ENCODE results near the gene FOXD1.

The FOXD1 gene

DNA sequence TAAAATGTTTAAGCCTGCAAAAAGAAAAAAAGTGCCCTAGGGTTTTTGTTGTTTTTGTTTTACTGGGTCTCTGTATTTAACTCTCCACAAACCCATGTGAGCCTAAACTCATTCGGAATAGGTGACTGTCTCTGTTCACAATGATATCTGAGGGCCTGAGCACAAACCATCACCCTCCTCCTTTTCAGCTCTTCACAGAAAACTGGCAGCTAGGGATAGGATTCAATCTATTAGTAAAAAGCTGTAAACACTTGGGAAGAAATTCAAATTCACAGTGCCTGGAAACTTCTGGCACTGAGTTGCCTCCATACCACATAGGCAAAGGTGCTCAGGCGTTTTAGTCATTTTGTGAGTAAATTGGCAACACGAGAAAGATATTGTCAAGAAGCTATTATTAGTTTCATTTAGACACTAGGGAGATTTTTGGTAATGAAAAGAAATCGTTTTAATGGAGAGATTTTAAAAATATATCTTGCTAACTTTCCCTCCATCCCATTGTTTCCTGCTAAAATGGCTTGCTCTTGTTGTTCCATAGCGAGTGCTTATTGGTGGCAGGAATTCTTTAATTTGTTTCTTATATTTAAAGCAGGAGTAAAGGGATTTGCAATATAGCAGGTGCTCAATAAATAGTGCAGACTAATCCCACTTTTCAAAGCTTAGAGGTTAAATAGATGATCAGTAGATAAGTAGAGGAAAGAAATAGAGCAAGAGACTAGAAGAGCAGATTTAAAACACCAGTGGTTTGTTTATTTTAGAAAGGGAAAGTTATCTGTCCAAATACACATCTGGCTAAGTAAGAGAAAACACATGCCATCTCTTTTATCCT, 9.7 kb downstream of the FOXD1 start:
- no peak for DNase-seq

DNA sequence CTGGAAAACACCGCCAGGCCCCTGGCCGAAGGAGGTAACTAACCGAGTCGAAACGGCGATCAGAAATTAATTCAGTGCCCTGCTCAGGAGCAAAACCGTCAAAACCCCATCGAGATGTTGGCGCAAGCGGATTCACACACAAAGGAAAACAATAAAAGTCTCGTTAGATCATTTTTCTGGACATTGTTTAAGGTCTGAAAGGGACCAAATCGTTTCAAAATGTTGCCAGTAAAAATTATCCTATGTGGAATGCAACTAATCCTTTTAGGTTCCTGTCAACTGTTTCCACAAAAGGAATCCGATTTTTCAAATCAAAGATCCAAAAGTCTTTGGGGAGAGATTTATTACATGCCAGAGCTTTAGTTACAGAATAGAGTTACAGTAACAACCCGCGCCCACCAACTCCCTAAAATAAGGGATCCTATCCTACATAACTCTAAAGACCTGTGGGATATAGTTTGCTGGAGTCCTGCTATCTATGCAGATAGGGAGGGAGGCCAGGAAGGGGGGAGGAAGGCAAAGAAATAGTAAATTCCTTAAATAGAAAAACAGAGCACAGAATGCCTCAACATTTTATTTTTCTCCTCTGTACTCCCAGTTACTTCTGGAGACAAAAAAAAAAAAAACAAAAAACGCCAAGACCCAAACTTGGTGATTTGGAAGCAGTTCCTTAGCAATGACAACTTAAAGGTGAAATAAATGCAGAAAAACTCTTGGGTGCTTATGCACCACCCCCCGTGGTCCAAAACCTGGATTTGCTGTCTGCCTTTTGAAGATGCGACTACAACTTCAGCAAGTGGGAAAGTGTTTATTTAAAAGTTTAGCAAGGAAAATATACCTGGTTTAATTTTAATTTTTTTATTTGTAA, 10.6 kb downstream of the FOXD1 start:
- no peak for DNase-seq

DNA sequence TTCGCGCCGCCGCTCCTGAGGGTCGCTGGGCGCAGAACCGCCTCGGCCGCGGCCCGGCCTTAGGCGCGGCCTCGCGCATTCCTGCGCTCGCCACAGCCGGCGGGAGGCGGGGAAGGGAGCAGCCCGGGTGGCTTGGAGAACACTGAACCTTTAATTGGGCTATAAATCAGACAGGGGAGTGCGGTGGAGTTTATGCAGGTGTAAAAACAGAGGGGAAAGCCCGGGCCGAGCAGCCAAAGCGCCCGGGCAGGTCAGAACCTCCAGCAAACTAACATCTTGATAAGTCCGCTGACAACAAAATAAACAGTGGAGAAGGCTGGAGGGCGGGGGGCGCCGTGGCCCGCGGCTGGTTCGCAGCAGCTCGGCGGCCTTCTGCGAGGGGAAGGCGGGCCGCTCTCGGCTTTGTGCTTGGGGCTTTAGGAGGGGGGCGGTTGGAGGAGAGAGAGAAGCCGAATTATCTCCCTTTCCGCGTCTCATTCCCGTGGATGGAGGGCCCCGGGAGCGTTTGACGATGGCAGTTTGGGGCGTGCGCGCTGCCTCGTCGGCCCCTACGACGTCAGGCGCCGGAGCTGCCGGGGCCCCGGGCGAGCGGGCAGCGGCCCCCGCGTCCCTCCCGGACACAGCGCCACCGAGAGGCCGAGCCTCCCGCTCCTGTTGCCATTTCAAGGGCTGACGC, 11.3 kb downstream of the FOXD1 start:
- no peak for DNase-seq

DNA sequence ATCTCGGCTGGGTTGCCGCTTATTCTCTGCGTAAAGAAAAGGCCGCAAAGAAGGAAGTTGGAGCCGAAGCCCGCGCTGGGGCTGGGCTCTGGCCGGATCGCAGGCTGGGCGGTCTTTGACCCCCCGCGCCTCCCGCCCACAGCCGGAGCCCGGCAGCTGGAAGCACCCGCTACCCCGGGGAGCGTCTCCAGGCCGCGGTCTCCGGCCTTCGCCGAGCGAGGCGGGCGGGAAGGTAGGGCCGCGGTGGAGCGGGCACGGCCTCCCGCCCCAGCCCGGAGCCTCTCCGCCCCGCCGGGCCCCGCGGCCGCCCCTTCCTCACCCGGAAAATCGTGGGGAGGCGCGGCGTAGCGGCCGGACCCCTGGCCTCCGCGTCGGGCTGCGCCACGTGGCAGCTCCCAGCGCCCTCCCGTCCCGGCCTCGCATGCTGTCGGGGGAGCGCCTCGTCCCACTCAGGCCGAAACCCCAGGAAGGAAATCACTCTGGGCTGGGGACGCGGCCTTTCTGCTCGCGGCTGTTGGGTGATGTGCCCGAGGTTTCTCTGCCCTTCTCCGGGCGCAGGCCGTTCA, 12.0 kb downstream of the FOXD1 start:
- peak in 1 of 2 donors; percentile 14 for DNase-seq

DNA sequence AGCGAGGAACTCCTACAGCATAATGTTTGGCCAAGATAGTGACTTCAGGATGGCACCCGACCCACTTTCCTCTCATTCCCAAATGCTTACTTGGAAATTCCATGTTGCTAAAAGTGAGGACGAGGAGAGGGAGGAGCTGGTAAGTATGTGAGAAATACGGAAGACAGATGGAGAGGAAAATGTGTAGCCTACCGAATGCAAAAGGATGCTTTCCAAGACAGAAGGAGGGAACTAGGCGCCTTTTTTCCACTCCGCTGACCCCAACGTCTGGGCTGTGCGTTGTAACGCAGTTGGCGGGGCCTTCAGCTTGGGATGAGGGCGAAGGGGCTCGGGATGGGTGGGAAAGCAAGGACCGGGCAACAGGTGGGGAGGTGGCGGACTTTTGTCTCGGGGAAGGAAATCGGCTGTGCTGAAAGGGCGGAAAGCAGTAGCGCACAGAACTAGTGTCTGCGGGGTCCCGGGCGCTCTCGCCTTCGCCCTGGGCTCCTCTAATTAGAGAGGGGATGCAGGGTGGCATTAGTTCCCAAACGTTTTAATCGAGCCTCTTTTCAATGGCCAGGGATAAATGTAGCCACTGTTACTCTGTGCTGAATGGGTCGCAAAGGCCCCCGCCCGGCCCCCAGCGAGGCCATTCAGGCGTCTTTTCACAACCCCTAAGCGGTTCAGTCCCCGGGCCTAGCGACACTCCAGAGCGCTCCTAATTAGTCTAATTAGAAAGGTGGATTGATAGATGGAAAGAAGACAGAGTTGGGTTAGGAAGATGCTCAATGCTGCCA, 12.6 kb downstream of the FOXD1 start:
- no peak for DNase-seq

DNA sequence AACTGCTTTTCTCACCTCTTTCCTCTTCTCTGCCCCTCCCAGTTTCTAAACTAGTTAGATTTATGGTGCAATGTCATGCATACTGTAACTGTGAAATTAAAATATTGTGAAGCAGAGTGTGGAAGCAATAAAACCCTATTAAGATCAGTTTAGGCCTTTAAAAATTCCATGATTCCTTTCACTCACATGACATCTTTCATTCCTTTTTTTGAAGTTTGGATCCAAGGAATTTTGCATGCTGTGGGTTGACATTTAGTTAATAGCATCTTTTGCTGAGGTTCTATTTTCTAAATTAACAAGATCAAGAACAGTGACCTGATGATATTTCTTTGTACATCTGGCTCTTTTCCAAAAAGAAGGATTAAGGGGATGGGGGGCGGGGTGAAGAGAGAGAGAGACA, 13.7 kb downstream of the FOXD1 start:
- no peak for DNase-seq

DNA sequence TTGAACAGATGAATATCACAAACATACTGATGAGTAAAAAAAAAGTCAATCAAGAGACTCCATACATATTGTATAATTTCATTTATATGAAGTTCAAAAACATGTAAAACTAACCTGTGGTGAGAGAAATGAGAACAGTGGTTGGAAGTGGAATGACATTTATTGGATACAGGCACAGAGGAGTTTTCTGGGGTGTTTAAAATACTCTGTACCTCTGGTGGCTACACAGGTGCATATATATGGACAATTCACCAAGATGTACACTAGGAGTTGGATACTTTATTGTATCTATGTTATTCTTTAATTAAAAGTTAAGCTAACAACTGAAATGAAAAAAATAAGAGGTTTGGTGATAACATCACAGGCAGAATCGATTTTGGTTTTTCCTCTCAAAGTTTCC, 14.1 kb downstream of the FOXD1 start:
- no peak for DNase-seq

DNA sequence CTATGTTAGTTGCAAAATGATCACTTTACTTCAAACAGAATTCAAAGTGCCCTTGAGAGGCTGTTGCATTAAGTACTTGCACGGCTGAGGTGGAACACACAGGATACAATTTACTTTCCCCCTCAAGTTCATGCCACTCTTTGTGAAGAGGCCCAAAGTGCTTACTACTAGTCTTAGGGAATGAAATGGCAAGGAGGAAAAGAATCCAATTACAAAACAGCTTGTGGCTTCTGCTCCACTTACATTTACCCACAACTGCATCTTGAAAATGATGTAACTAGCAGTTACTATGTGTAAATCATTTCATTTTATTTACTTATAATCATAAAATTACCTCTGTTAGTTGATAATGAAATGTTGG, 14.6 kb downstream of the FOXD1 start:
- DNase-seq = no peak

DNA sequence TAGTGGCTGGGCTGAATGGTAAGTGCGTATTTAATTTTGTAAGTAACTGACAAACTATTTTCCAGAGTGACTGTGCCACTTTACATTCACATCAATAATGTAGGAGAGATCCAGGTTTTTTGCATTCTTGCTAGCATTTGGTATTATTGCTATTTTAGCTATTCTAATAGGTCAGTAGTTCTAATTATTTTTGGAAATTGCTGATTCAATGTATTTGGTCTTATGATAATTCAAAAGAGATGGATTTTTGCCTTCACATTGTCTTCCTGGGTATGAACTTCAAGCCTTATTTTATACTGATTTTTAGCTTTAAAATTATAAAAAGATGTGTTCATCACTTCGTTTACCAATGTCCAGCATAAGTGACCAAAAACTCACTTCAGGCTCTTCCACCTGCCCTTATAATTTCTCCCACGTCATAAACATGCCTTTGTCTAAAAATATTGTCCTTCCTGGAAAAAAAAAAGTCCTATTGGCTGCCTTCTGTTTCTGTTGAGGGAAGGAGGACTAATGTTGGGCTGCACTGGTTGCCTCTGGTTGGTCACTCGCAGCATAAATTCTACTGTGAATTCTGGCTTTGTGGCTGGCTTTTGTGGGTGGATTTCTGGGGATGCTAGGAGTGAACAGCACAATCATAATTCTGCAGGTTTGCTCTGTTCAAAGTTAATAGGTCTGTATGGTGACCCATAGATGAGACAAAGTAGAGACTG, 15.2 kb downstream of the FOXD1 start:
- no peak for DNase-seq

DNA sequence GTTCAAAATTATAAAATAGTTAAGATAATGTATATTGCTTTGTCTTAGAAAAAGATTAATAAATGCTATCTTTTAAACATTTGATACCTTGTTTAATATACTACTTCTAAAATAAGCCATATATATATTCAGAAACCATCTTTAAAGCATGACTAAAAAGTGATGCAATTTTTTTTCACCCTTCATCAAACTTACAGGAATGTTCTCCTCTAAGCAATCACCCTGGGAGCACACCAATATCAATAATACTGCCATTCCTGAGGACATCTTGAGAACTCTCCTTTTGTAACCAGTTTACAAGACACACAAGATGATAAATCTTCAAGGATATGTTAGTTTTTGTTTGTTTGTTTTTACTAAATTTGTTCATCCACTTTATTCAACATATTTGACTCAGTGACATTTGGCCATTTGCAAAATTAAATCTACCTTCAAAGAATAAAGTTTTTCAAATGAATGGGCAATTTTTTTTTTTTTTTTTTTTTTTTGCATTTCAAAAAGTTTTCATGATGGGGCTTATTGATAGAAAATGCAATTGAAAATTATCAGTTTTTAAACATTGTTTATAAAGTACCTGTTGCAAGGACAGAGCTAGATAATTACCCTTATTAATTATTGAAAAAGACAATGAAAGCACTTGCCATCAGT, 17.2 kb downstream of the FOXD1 start:
- no peak for DNase-seq

DNA sequence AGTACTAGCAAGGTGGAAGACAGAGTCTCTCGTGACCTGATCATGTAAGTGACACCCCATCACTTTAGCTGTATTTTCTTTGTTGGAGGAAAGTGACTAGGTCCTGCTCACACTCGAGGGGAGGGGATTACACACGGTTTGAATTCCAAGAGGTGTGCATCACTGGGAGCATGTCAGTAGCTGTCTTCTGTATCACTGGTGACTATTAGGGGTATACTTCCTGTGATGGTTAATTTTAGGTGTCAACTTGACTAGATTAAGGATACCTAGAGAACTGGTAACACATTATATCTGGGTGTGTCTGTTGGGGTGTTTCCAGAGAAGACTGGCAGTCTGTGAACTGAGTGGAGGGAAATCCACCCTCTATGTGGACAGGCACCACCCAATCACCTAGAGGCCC, 22.5 kb downstream of the FOXD1 start:
- no peak for DNase-seq

DNA sequence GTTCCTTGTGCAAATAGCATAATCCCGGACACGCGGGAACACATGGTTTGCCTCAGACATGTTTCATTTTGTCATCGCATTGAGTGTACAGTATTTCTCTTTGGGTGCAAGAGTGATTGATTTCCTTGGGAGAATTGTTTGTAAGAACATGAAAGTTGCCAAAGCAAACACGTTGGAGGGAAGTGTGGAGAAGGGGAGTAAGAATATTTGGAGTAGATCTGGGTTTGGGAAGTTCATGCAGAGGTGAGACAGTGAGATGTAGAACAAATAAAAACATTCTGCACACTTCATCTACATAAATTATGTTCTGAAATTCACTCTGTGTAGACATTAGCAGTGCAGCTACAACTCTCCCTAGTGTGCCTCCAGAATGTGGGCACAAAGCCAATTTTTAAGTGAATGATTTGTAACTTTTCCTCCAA, 24.0 kb downstream of the FOXD1 start:
- no peak for DNase-seq

DNA sequence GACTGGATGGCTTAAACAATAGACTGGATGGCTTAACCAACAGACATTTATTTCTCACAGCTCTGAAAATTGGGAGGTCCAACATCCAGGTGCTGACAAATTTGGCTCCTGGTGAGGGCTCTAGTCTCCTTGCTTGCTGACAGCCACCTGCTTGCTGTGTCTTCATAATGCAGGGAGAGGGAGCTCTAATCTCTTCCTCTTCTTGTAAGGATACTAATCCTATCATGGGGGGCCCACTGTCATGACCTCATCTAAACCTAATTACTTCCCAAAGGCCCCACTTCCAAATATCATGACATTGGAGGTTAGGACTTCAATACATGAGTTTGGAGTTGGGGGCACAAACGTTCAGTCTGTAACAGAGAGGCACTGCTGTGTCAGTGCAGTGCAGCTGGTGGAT, 26.4 kb downstream of the FOXD1 start:
- no peak for DNase-seq

DNA sequence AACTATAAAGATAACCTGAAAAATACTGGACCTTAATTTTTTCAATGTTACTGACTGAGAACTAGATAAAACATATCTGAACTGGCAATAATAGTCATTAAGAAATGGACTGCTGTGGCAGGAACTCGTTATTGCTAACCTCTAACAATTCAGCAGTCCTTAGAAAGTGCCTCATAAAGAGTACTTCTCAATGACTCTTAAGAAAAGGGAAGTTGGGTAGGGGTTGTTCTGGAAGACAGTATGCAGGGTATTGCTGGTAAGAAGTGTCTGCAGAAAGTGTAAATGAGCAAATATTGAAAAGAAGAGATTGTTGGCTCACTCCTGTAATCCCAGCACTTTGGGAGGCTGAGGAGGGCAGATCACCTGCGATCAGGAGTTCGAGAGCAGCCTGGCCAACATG, 27.9 kb downstream of the FOXD1 start:
- DNase-seq = peak in 1 of 2 donors; percentile 7

DNA sequence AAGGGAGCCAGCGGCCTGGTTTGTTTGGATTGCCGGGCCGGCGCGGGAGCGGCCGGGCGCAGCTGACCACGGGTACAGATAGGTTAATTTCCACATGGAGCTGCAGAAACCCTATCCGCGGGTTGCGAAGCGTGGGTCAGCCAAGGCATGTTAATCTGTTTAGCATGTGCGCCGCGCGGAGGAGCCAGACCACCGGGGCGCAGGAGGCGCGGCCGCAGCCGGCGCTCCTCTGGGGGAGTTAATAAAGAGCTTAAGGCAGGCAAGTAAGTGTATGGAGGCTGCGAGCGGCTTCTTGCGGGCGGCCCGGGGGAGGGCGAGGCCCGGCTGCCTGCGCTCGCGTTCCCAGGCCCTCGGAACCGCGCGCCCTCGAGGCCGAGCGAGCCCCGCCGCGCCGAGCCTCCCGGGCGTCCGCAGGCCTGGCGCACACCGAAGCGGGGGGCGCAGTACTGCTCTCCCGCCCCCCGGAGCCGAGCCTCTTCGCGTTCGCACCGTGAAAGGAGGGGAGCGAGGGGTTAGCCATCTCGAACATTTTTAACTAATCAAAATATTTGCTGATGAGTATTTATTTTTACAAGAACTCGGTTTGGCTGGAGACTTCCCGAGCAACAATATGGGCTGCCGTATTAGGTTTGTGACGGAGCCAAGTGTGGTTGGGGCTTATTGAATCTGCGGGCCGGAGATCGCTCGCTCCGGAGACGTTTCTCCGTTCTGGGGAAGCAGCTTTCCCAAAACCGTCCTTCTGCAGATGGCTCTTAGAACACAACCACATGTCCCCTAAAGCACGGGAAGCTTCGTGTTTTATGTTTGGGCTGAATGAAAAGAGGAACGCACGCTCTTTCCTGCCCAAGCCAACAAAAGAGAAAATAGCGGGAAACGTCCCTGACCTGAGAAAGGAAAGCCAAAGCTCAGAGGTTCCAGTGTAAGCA, 28.8 kb downstream of the FOXD1 start:
- DNase-seq = no peak

DNA sequence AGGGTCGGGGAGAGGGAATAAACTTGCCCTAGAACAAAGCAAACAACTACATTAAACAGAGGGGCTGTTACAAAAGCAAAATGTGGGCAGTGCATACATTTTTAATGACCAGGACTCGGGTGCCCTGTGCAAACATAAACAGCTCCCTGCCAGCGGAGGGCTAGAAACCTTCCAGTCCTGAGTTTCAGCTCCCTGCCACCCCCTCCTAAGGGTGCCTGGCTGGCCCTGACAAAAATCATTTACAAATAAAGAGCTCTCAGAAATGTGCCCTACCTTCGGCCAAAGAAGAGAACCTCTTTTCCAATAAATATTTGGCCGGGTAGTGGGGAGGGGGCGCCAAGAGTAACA, 29.5 kb downstream of the FOXD1 start:
- DNase-seq = no peak

DNA sequence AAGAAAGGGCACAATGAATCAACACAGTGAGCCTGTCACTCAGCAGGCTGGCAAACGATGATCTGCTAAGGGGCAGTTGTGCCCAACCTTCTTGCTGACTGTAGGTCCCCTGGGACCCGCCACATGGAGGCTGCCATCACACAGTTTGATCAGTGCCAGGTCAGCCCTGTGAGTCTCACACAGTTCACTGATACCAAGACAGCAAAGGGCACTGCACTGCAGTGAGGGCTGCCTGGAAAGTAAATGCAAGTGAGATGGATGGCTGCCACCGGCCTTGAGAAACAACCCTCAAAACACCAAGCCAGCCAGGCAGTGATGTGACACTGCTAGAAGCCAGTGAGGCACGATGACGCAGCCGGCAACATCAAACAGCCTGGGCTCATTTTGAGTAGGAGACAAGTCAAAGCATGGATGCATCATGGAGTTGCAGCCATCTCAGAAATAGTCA, 30.3 kb downstream of the FOXD1 start:
- no peak for DNase-seq

DNA sequence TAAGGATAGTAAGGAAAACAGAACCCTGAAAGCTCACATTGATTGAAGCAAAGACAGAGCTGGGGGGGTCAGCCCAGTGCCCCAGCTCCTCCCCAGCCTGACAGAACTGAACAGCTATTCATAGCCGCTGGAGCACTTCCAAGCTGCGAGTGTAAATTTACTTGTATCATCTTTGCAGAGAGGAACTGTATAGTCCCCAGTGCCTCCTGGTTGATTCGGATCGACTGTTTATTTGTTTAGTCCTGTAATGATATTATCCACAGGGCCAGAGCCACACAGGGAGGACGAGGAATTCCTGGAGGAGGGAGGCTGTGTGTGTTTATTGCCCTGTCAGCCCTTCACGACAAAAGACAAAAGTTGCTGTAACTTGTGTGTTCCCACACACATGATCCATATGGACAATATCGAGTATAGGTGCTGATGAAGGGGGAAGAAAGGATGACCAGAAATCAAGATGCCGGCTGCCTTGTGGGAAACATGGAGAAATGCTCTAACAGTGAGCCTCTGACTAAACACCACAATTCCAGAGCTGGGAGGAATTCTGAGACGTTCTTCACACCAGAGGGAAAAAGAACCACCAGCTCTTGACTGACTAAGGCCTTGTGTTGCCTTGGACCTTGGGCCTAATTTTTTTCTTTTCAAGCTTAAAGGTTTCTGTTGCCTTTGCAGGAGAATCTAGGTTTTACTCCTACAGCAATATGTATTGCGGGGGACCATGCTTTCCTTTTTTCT, 31.1 kb downstream of the FOXD1 start:
- DNase-seq = no peak

DNA sequence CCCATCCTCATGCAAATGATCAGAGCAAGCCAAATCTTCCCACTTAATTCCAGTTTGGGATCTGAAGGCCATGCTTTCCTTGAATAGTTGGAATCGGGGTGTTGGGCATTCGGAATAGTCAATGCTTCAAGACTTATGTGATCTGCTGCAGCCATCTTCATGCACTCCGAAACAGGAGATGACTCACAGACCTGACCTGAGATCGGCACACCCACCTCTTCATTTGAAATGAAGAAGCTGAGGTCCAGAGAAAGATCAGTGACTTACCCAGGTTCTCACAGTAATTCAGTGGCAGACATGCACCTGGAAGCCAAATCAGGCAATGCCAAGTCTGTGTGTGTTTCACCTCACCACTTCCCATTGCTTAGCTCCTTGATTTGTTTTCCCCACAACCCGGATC, 33.0 kb downstream of the FOXD1 start:
- no peak for DNase-seq
